Esophagus squamous epithelium (tissue), 4 donors: ENCODE data around the gene PTPRG.

Experiments used
- CTCF ChIP-seq, 6 experiments: fragments of 450-650 bp in 4 of 6; fragments of 200-600 bp in 2 of 6; sonication (generic) in 2 of 6; IDR thresholded peaks; one replicate each; pipeline ENCODE4 v1.5.1; 2016 to 2019; ENCODE audit warnings: antibody characterized with exemption in 6 of 6, mild to moderate bottlenecking in 4 of 6, moderate library complexity in 4 of 6
- POLR2A ChIP-seq, 4 donors: fragments of 450-650 bp; IDR thresholded peaks; one replicate each; pipeline ENCODE4 v1.6.1; 2017; ENCODE audit warnings: antibody characterized with exemption in 4 of 4, mild to moderate bottlenecking in 4 of 4, moderate library complexity in 3 of 4

- TF ChIP-seq CTCF (IDR thresholded peaks at IDR 0.05), result no peak
- no peak for TF ChIP-seq POLR2A (IDR thresholded peaks at IDR 0.05)
Measured at GRCh38 chr3:61657689-61658088, 96.3 kb downstream of the PTPRG start.
